IPS-18a (cell line): ENCODE measurements around the gene HLA-DPA1.

Source experiments
- H3K27ac ChIP-seq: one replicate; pipeline ENCODE4 v1.5.1; 2013; ENCODE audit warnings: low read length
- H3K27me3 ChIP-seq: one replicate; pipeline ENCODE4 v1.6.1; 2013; ENCODE audit warnings: mild to moderate bottlenecking, low read length; ENCODE audit not compliant: control insufficient read depth, insufficient read depth
- H3K36me3 ChIP-seq: one replicate; pipeline ENCODE4 v1.6.1; 2013; ENCODE audit warnings: low read depth, low read length; ENCODE audit not compliant: control insufficient read depth
- H3K4me1 ChIP-seq: one replicate; pipeline ENCODE4 v1.6.1; 2013; ENCODE audit warnings: low read depth, low read length; ENCODE audit not compliant: control insufficient read depth
- H3K4me3 ChIP-seq: one replicate; pipeline ENCODE4 v1.5.1; 2013; ENCODE audit warnings: low read length
- H3K9ac ChIP-seq: one replicate; pipeline ENCODE4 v1.6.1; 2013; ENCODE audit warnings: mild to moderate bottlenecking, low read length, moderate library complexity
- H3K9me3 ChIP-seq: one replicate; pipeline ENCODE4 v1.6.1; 2013; ENCODE audit warnings: low read depth, low read length; ENCODE audit not compliant: control insufficient read depth

Gene HLA-DPA1

GRCh38 chr6:33057222-33058150, 16.0 kb downstream of the HLA-DPA1 start:
- Histone ChIP-seq H3K9ac (no peak overlapping the region), H3K4me1 (peaks cover 6% of the 10 kb centered on the region), H3K4me3 (no peak overlapping the region), H3K27ac (no peak overlapping the region), H3K27me3 (no peaks in the 10 kb centered on the region), H3K36me3 (no peaks in the 10 kb centered on the region), H3K9me3 (no peaks in the 10 kb centered on the region)

- Histone ChIP-seq H3K27me3 (no peaks in the 10 kb centered on the region), H3K27ac (no peak overlapping the region), H3K4me3 (no peak overlapping the region), H3K36me3 (no peaks in the 10 kb centered on the region), H3K4me1 (peaks cover 27% of the 10 kb centered on the region), H3K9ac (no peak overlapping the region), H3K9me3 (no peaks in the 10 kb centered on the region)
Measured at GRCh38 chr6:33053230-33053629, 20.2 kb downstream of the HLA-DPA1 start.

GRCh38 chr6:33052627-33053026, 20.8 kb downstream of the HLA-DPA1 start:
- Histone ChIP-seq H3K27me3 (no peaks in the 10 kb centered on the region), H3K4me1 (peaks cover 27% of the 10 kb centered on the region), H3K27ac (peak overlapping the region; percentile 42)

GRCh38 chr6:33050014-33050810, 23.2 kb downstream of the HLA-DPA1 start:
- peaks cover 27% of the 10 kb centered on the region for H3K4me1 ChIP-seq
- no peaks in the 10 kb centered on the region for H3K36me3 ChIP-seq
- H3K4me3 ChIP-seq: no peak overlapping the region
- H3K9me3 ChIP-seq: no peaks in the 10 kb centered on the region
- H3K27ac ChIP-seq: no peak overlapping the region
- H3K9ac ChIP-seq: no peak overlapping the region
- H3K27me3 ChIP-seq: no peaks in the 10 kb centered on the region

More at GRCh38 chr6:33052627-33053026, 20.8 kb downstream of the HLA-DPA1 start:
- Histone ChIP-seq H3K9me3 (no peaks in the 10 kb centered on the region), H3K36me3 (no peaks in the 10 kb centered on the region), H3K9ac (no peak overlapping the region), H3K4me3 (no peak overlapping the region)

- Histone ChIP-seq H3K27ac (no peak overlapping the region), H3K4me1 (peaks cover 27% of the 10 kb centered on the region), H3K36me3 (no peaks in the 10 kb centered on the region), H3K4me3 (no peak overlapping the region), H3K9me3 (no peaks in the 10 kb centered on the region), H3K9ac (no peak overlapping the region), H3K27me3 (no peaks in the 10 kb centered on the region)
Measured at GRCh38 chr6:33049323-33050013, 24.0 kb downstream of the HLA-DPA1 start.

GRCh38 chr6:33040157-33040556, 33.3 kb downstream of the HLA-DPA1 start:
- Histone ChIP-seq H3K4me3 (no peak overlapping the region), H3K9me3 (no peaks in the 10 kb centered on the region), H3K36me3 (no peaks in the 10 kb centered on the region)

GRCh38 chr6:33036535-33036934, 36.9 kb downstream of the HLA-DPA1 start:
- Histone ChIP-seq H3K4me3 (no peak overlapping the region), H3K4me1 (no peaks in the 10 kb centered on the region), H3K9ac (no peak overlapping the region), H3K36me3 (no peaks in the 10 kb centered on the region), H3K27ac (no peak overlapping the region), H3K27me3 (no peaks in the 10 kb centered on the region), H3K9me3 (no peaks in the 10 kb centered on the region)

More at GRCh38 chr6:33040157-33040556, 33.3 kb downstream of the HLA-DPA1 start:
- Histone ChIP-seq H3K27ac (no peak overlapping the region), H3K9ac (no peak overlapping the region), H3K27me3 (no peaks in the 10 kb centered on the region), H3K4me1 (no peaks in the 10 kb centered on the region)

- no peaks in the 10 kb centered on the region for H3K27me3 ChIP-seq
- no peak overlapping the region for H3K4me3 ChIP-seq
- H3K9me3 ChIP-seq: no peaks in the 10 kb centered on the region
- no peaks in the 10 kb centered on the region for H3K4me1 ChIP-seq
- no peak overlapping the region for H3K27ac ChIP-seq
- no peaks in the 10 kb centered on the region for H3K36me3 ChIP-seq
- no peak overlapping the region for H3K9ac ChIP-seq
Measured at GRCh38 chr6:33034554-33034953, 38.9 kb downstream of the HLA-DPA1 start.

- Histone ChIP-seq H3K27ac (no peak overlapping the region), H3K4me3 (no peak overlapping the region), H3K9me3 (no peaks in the 10 kb centered on the region)
Measured at GRCh38 chr6:33030245-33030644, 43.2 kb downstream of the HLA-DPA1 start.

GRCh38 chr6:33029328-33030184, 43.9 kb downstream of the HLA-DPA1 start:
- no peak overlapping the region for H3K27ac ChIP-seq
- H3K4me1 ChIP-seq: no peaks in the 10 kb centered on the region
- H3K4me3 ChIP-seq: no peak overlapping the region

More at GRCh38 chr6:33030245-33030644, 43.2 kb downstream of the HLA-DPA1 start:
- no peaks in the 10 kb centered on the region for H3K27me3 ChIP-seq
- no peaks in the 10 kb centered on the region for H3K4me1 ChIP-seq
- H3K36me3 ChIP-seq: no peaks in the 10 kb centered on the region
- no peak overlapping the region for H3K9ac ChIP-seq

More at GRCh38 chr6:33029328-33030184, 43.9 kb downstream of the HLA-DPA1 start:
- Histone ChIP-seq H3K9ac (no peak overlapping the region), H3K36me3 (no peaks in the 10 kb centered on the region), H3K27me3 (no peaks in the 10 kb centered on the region), H3K9me3 (no peaks in the 10 kb centered on the region)
